GM18858 (cell line): ENCODE measurements around the gene CMKLR1.

Experiments used
- ATAC-seq: cut with Tn5 transposase; IDR thresholded peaks from one replicate; pipeline ENCODE4 v1.9.1; 2021; ENCODE audit not compliant: unreplicated experiment

The CMKLR1 gene

GRCh38 chr12:108363565-108363964 is 24.5 kb upstream of the CMKLR1 start:
- ATAC-seq: no peak

GRCh38 chr12:108363165-108363564 is 24.1 kb upstream of the CMKLR1 start:
- ATAC-seq: no peak

- no peak for ATAC-seq
Measured at GRCh38 chr12:108361606-108362005, 22.5 kb upstream of the CMKLR1 start.

- ATAC-seq: no peak
Measured at GRCh38 chr12:108360487-108360886, 21.4 kb upstream of the CMKLR1 start.

- no peak for ATAC-seq
Measured at GRCh38 chr12:108360057-108360456, 20.9 kb upstream of the CMKLR1 start.

GRCh38 chr12:108358580-108358965 is 19.5 kb upstream of the CMKLR1 start:
- ATAC-seq: no peak

GRCh38 chr12:108357834-108358579 is 18.9 kb upstream of the CMKLR1 start:
- no peak for ATAC-seq

- no peak for ATAC-seq
Measured at GRCh38 chr12:108356835-108357806, 18.0 kb upstream of the CMKLR1 start.

- ATAC-seq: no peak
Measured at GRCh38 chr12:108355069-108355468, 16.0 kb upstream of the CMKLR1 start.

- ATAC-seq: no peak
Measured at GRCh38 chr12:108352591-108352990, 13.5 kb upstream of the CMKLR1 start.

GRCh38 chr12:108350511-108350910 is 11.4 kb upstream of the CMKLR1 start:
- no peak for ATAC-seq

- no peak for ATAC-seq
Measured at GRCh38 chr12:108349278-108349688, 10.2 kb upstream of the CMKLR1 start.

- ATAC-seq: no peak
Measured at GRCh38 chr12:108348842-108349241, 9.7 kb upstream of the CMKLR1 start.

- ATAC-seq: no peak
Measured at GRCh38 chr12:108346727-108347710, 7.9 kb upstream of the CMKLR1 start.

GRCh38 chr12:108345716-108346633 is 6.9 kb upstream of the CMKLR1 start:
- ATAC-seq: no peak

- ATAC-seq: no peak
Measured at GRCh38 chr12:108342985-108343384, 3.9 kb upstream of the CMKLR1 start.

GRCh38 chr12:108341854-108342847 is 3.0 kb upstream of the CMKLR1 start:
- no peak for ATAC-seq

GRCh38 chr12:108341356-108341755 is 2.2 kb upstream of the CMKLR1 start:
- no peak for ATAC-seq

- ATAC-seq: no peak
Measured at GRCh38 chr12:108340037-108340436, 926 bp upstream of the CMKLR1 start.
